Astrocyte (in vitro differentiated cells and primary cell): Measurements from ENCODE around the gene SETMAR. TPM values are rescaled to one million over a fixed set of nuclear protein-coding genes. Genes with fewer than 3 reads are reported as not detected.

Experiments used
- DNase-seq: peaks from one replicate; pipeline ENCODE4 v3.0.0-alpha.2; 2010; ENCODE audit warnings: low read depth
- FAIRE-seq: peaks from 2 replicates; lab custom pipeline; 2011; peaks lifted over from hg19 to GRCh38; lab: Jason Lieb, UNC
- H2AFZ ChIP-seq: 2 replicates; pipeline ENCODE4 v1.6.0; 2012; ENCODE audit warnings: low read depth, low read length, inconsistent platforms
- H3K27ac ChIP-seq: 2 replicates; pipeline ENCODE4 v1.5.1; 2011; ENCODE audit warnings: low read depth, low read length, inconsistent platforms
- H3K27me3 ChIP-seq: 2 replicates; pipeline ENCODE4 v1.6.0; 2011; ENCODE audit warnings: low read length, inconsistent platforms; ENCODE audit not compliant: insufficient read depth
- H3K36me3 ChIP-seq: 2 replicates; pipeline ENCODE4 v1.5.1; 2011; ENCODE audit warnings: low read length, inconsistent platforms; ENCODE audit not compliant: insufficient read depth
- H3K4me1 ChIP-seq: 2 replicates; pipeline ENCODE4 v1.5.1; 2011; ENCODE audit warnings: low read length, inconsistent platforms; ENCODE audit not compliant: insufficient read depth
- H3K4me2 ChIP-seq: 2 replicates; pipeline ENCODE4 v1.6.0; 2012; ENCODE audit warnings: low read length, inconsistent platforms
- H3K4me3 ChIP-seq: 2 replicates; pipeline ENCODE4 v1.5.1; 2011; ENCODE audit warnings: low read depth, mild to moderate bottlenecking, low read length, inconsistent platforms; ENCODE audit not compliant: insufficient read depth
- H3K79me2 ChIP-seq: 2 replicates; pipeline ENCODE4 v1.6.0; 2012; ENCODE audit warnings: mild to moderate bottlenecking, low read length, inconsistent platforms; ENCODE audit not compliant: insufficient read depth
- H3K9ac ChIP-seq: 2 replicates; pipeline ENCODE4 v1.6.0; 2012; ENCODE audit warnings: mild to moderate bottlenecking, low read length, inconsistent platforms
- H3K9me3 ChIP-seq: 2 replicates; pipeline ENCODE4 v1.5.1; 2012; ENCODE audit warnings: low read depth, mild to moderate bottlenecking, low read length, inconsistent platforms; ENCODE audit not compliant: insufficient read depth
- H4K20me1 ChIP-seq: 2 replicates; pipeline ENCODE4 v1.6.0; 2012; ENCODE audit warnings: low read length, inconsistent platforms; ENCODE audit not compliant: insufficient read depth
- H3K27ac Mint-ChIP-seq: one replicate; pipeline ENCODE4 v1.8.0; 2021; ENCODE audit warnings: mild to moderate bottlenecking, mixed read lengths; ENCODE audit not compliant: unreplicated experiment
- H3K27me3 Mint-ChIP-seq: one replicate; pipeline ENCODE4 v1.8.0; 2021; ENCODE audit warnings: low read depth, mixed read lengths; ENCODE audit not compliant: unreplicated experiment
- H3K36me3 Mint-ChIP-seq: one replicate; pipeline ENCODE4 v1.8.0; 2021; ENCODE audit warnings: low read depth, mixed read lengths; ENCODE audit not compliant: unreplicated experiment
- H3K4me1 Mint-ChIP-seq: one replicate; pipeline ENCODE4 v1.8.0; 2021; ENCODE audit warnings: low read depth, mixed read lengths; ENCODE audit not compliant: unreplicated experiment
- H3K4me3 Mint-ChIP-seq: one replicate; pipeline ENCODE4 v1.8.0; 2021; ENCODE audit warnings: mild to moderate bottlenecking, moderate library complexity, mixed read lengths; ENCODE audit not compliant: unreplicated experiment
- H3K9me3 Mint-ChIP-seq: one replicate; pipeline ENCODE4 v1.8.0; 2021; ENCODE audit warnings: mild to moderate bottlenecking, mixed read lengths; ENCODE audit not compliant: unreplicated experiment
- CTCF ChIP-seq: IDR thresholded peaks from 2 replicates; pipeline ENCODE4 v1.5.1; 2011; ENCODE audit warnings: low read depth, mild to moderate bottlenecking, inconsistent platforms, low read length, moderate library complexity; ENCODE audit not compliant: insufficient read depth
- EZH2 ChIP-seq: IDR thresholded peaks from 2 replicates; pipeline ENCODE4 v1.6.1; 2012; ENCODE audit warnings: mild to moderate bottlenecking, low read length, inconsistent platforms; ENCODE audit not compliant: insufficient read depth
- total RNA-seq: library from RNA; stranded (reverse); gene quantifications from 2 replicates; pipeline ENCODE4 v1.2.1, GENCODE V29; 2021

The SETMAR gene
- total RNA-seq, 1 donor from 2014 or later = 10.9 TPM

DNA sequence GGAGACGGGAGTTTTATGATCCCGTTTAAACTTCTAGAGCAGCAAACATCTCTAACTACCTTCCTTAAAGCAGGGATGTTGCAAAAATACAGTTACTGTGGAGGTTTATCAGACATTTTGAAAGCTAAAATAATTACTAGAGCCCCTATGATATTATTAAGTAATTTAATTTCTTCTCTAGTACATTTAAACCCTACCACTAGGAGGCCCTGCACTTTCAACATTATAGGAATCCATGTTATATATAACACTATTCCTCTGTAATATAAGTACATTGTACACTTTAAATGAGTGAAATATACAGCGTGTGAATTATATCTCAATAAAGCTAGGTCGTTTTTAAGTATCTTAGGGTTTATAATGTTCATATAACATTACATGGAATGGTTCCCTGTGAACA lies 11.5 kb downstream of the SETMAR start:
- H4K20me1 ChIP-seq = peaks cover 4% of the 10 kb centered on the region
- H3K4me3 ChIP-seq = no peak overlapping the region
- no peaks in the 10 kb centered on the region for H3K4me1 ChIP-seq
- H3K36me3 ChIP-seq = peaks cover 6% of the 10 kb centered on the region
- Mint-ChIP-seq H3K4me3 (no peak overlapping the region), H3K27me3 (no peaks in the 10 kb centered on the region), H3K27ac (no peak overlapping the region), H3K9me3 (peaks cover 2% of the 10 kb centered on the region), H3K36me3 (peaks cover 14% of the 10 kb centered on the region), H3K4me1 (peaks cover 10% of the 10 kb centered on the region)
- no peak overlapping the region for H3K4me2 ChIP-seq
- peaks cover 8% of the 10 kb centered on the region for H3K79me2 ChIP-seq
- H3K27me3 ChIP-seq = no peaks in the 10 kb centered on the region
- no peak for FAIRE-seq
- peak; percentile 12 for TF ChIP-seq CTCF
- TF ChIP-seq EZH2 = no peak
- no peak overlapping the region for H3K27ac ChIP-seq
- H2AFZ ChIP-seq = no peak overlapping the region
- no peaks in the 10 kb centered on the region for H3K9me3 ChIP-seq
- DNase-seq = no peak
- no peak overlapping the region for H3K9ac ChIP-seq

- Mint-ChIP-seq H3K27me3 (no peaks in the 10 kb centered on the region), H3K9me3 (peaks cover 3% of the 10 kb centered on the region), H3K4me1 (no peaks in the 10 kb centered on the region), H3K36me3 (peaks cover 10% of the 10 kb centered on the region), H3K27ac (no peak overlapping the region), H3K4me3 (no peak overlapping the region)
- peaks cover 6% of the 10 kb centered on the region for H3K36me3 ChIP-seq
- H2AFZ ChIP-seq = no peak overlapping the region
- no peak for DNase-seq
- H4K20me1 ChIP-seq = no peaks in the 10 kb centered on the region
- no peak overlapping the region for H3K4me2 ChIP-seq
- no peaks in the 10 kb centered on the region for H3K27me3 ChIP-seq
- no peaks in the 10 kb centered on the region for H3K79me2 ChIP-seq
- no peaks in the 10 kb centered on the region for H3K9me3 ChIP-seq
- TF ChIP-seq EZH2 (no peak), CTCF (no peak)
- H3K4me3 ChIP-seq = no peak overlapping the region
- no peak for FAIRE-seq
- H3K9ac ChIP-seq = no peak overlapping the region
- no peaks in the 10 kb centered on the region for H3K4me1 ChIP-seq
- H3K27ac ChIP-seq = no peak overlapping the region
These were observed 17.1 kb downstream of the SETMAR start for GRCh38 chr3:4320096-4320911.

GRCh38 chr3:4321732-4322131 lies 18.6 kb downstream of the SETMAR start:
- Histone ChIP-seq H3K9ac (no peak overlapping the region), H3K4me1 (no peaks in the 10 kb centered on the region), H3K27ac (no peak overlapping the region), H3K9me3 (no peaks in the 10 kb centered on the region), H3K4me2 (no peak overlapping the region), H3K4me3 (no peak overlapping the region), H2AFZ (no peak overlapping the region), H3K36me3 (peaks cover 3% of the 10 kb centered on the region), H3K27me3 (no peaks in the 10 kb centered on the region), H4K20me1 (no peaks in the 10 kb centered on the region), H3K79me2 (no peaks in the 10 kb centered on the region)
- no peak overlapping the region for H3K4me3 Mint-ChIP-seq
- H3K9me3 Mint-ChIP-seq = peaks cover 3% of the 10 kb centered on the region
- H3K4me1 Mint-ChIP-seq = no peaks in the 10 kb centered on the region
- peaks cover 3% of the 10 kb centered on the region for H3K36me3 Mint-ChIP-seq
- no peak for TF ChIP-seq EZH2
- no peak for TF ChIP-seq CTCF
- no peak for DNase-seq
- no peak overlapping the region for H3K27ac Mint-ChIP-seq
- no peak for FAIRE-seq
- no peaks in the 10 kb centered on the region for H3K27me3 Mint-ChIP-seq
